ENCODE measurements around the gene PSTPIP1. TPM values are rescaled to one million over a fixed set of nuclear protein-coding genes. Genes with fewer than 3 reads are reported as not detected.

The PSTPIP1 gene
- total and polyA plus RNA-seq, 2 of the 4 experiments (the other 2 are of a cell fraction): 0.36 to 1.1 TPM

- H2AK9ac ChIP-seq (replicated peaks; ENCODE audit: low read depth, low read length, poor library complexity): no peak overlapping the region
- H4K91ac ChIP-seq (ENCODE audit: insufficient read depth, low read depth, low read length): no peak overlapping the region
- no peak overlapping the region for H4K8ac ChIP-seq (ENCODE audit: low read depth in 2 of 2, low read length in 2 of 2)
- no peak overlapping the region for H4K5ac ChIP-seq (ENCODE audit: low read depth, low read length)
- peaks cover 39% of the 10 kb centered on the region for H3K27me3 ChIP-seq (ENCODE audit: control insufficient read depth, insufficient read depth, low read length)
- in situ Hi-C loops (cut with MboI; ENCODE audit: low sequenced_read_pairs) (no loop called here), intact Hi-C loops (cut with micrococcal nuclease) (no loop called here), dilution Hi-C loops (cut with HindIII; ENCODE audit: low sequenced_read_pairs, unreplicated experiment) (no loop called here)
- H3K9ac ChIP-seq (ENCODE audit: low read depth, low read length): no peak overlapping the region
- WGBS, 2 experiments (ENCODE audit: extremely low coverage in 2 of 2, insufficient read length in 1 of 2): 71% methylated on average over 7 of the region's 9 CpGs; no CpG with 5 or more reads in 1 of the 2 experiments
- BruUV-seq (replicated peaks): no TSS peak
- ChIA-PET CTCF (no interaction called here), POLR2A (ENCODE audit: unreplicated experiment) (no interaction called here)
- H3K36me3 ChIP-seq (ENCODE audit: control insufficient read depth, insufficient read depth, low read length): no peaks in the 10 kb centered on the region
- H3K4me2 ChIP-seq (ENCODE audit: low read depth, low read length): no peak overlapping the region
- ATAC-seq (ENCODE audit: low read depth) (no peak; the same call in 1 of the 2 replicates), DNase-seq (no peak)
- H3K18ac ChIP-seq (ENCODE audit: low read depth, low read length): no peak overlapping the region
- no peak overlapping the region for H3K23ac ChIP-seq (ENCODE audit: low read depth, low read length)
- H3K4me1 ChIP-seq (ENCODE audit: control insufficient read depth, insufficient read depth, low read length): no peaks in the 10 kb centered on the region
- no peak overlapping the region for H3K14ac ChIP-seq (replicated peaks; ENCODE audit: low read depth, low read length)
- H3K9me1 ChIP-seq (ENCODE audit: insufficient read depth, low read length): no peaks in the 10 kb centered on the region
- no peaks in the 10 kb centered on the region for H4K20me1 ChIP-seq (ENCODE audit: insufficient read depth, low read length)
- H2BK120ac ChIP-seq (ENCODE audit: low read depth, low read length): no peak overlapping the region
- peak overlapping the region; percentile 2 for H2AFZ ChIP-seq (replicated peaks; ENCODE audit: low read length, poor library complexity)
- H2AK5ac ChIP-seq (ENCODE audit: low read depth, low read length): no peak overlapping the region; the same call in 1 of the 2 replicates
- no peak overlapping the region for H3K56ac ChIP-seq (ENCODE audit: extremely low read depth, insufficient read depth, low read length)
- no peak for TF ChIP-seq MAFK (IDR thresholded peaks at IDR 0.05; ENCODE audit: low read depth, low read length)
- H2BK15ac ChIP-seq (ENCODE audit: low read depth, low read length): no peak overlapping the region
- no peak overlapping the region for H3K4me3 ChIP-seq (ENCODE audit: insufficient read depth, low read depth, low read length)
- no peaks in the 10 kb centered on the region for H3K79me1 ChIP-seq (ENCODE audit: low read depth in 1 of 2, low read length in 2 of 2)
- no peaks in the 10 kb centered on the region for H3K9me3 ChIP-seq (ENCODE audit: control insufficient read depth, insufficient read depth, low read length)
- no peak overlapping the region for H3K4ac ChIP-seq (ENCODE audit: low read depth, low read length)
- H2BK20ac ChIP-seq (ENCODE audit: low read depth, low read length): no peak overlapping the region
- H2BK5ac ChIP-seq (ENCODE audit: low read depth, low read length, poor library complexity, severe bottlenecking): no peak overlapping the region
- no peak overlapping the region for H3K27ac ChIP-seq (ENCODE audit: insufficient read depth, low read length)
These were observed 31.3 kb upstream of the PSTPIP1 start for GRCh38 chr15:76963596-76963995.
